Transverse colon (tissue), 4 donors: ENCODE measurements around the gene CAPN15. TPM values are rescaled to one million over a fixed set of nuclear protein-coding genes. Genes with fewer than 3 reads are reported as not detected.

Source experiments
- DNase-seq: peaks from one replicate; pipeline ENCODE4 v3.0.0-alpha.2; 2019
- H3K27ac ChIP-seq, 4 donors: fragments of 200-600 bp; sonication (generic); 2 replicates each; pipeline ENCODE4 v1.5.1; 2016 to 2018; ENCODE audit warnings: inconsistent platforms in 4 of 4
- H3K27me3 ChIP-seq: fragments of 200-600 bp; sonication (generic); 2 replicates; pipeline ENCODE4 v1.5.1; 2017; ENCODE audit warnings: inconsistent platforms
- H3K36me3 ChIP-seq, 4 donors: fragments of 200-600 bp; sonication (generic); 2 replicates each; pipeline ENCODE4 v1.5.1; 2017 to 2019; ENCODE audit warnings: inconsistent platforms in 4 of 4
- H3K4me1 ChIP-seq, 4 donors: fragments of 200-600 bp; sonication (generic); 2 replicates each; pipeline ENCODE4 v1.5.1; 2017 to 2020; ENCODE audit warnings: inconsistent platforms in 4 of 4
- H3K4me3 ChIP-seq, 4 donors: fragments of 200-600 bp; sonication (generic); 1 replicate in 1 of 4; 2 replicates in 3 of 4; pipeline versions ENCODE4 v1.5.1 to v1.6.1; 2017 to 2019; ENCODE audit warnings: inconsistent platforms in 4 of 4
- H3K9me3 ChIP-seq, 2 donors: fragments of 200-600 bp; sonication (generic); 2 replicates each; pipeline ENCODE4 v1.5.1; 2017 to 2019; ENCODE audit warnings: inconsistent platforms in 2 of 2
- CTCF ChIP-seq, 5 experiments: fragments of 200-600 bp in 3 of 5; fragments of 450-650 bp in 2 of 5; sonication (generic) in 3 of 5; IDR thresholded peaks; 1 replicate in 2 of 5; 2 replicates in 3 of 5; pipeline ENCODE4 v1.5.1; 2016 to 2017; ENCODE audit warnings: antibody characterized with exemption in 5 of 5, inconsistent platforms in 3 of 5, mild to moderate bottlenecking in 2 of 5, moderate library complexity in 1 of 5
- EP300 ChIP-seq: sonication (generic); formaldehyde crosslinking; IDR thresholded peaks from one replicate; pipeline ENCODE4 v1.6.1; 2017; ENCODE audit warnings: antibody characterized with exemption, low read depth
- POLR2A ChIP-seq: fragments of 450-650 bp; IDR thresholded peaks from one replicate; pipeline ENCODE4 v1.6.1; 2016; ENCODE audit warnings: antibody characterized with exemption, mild to moderate bottlenecking, moderate library complexity
- POLR2AphosphoS5 ChIP-seq, 3 donors: sonication (generic); formaldehyde crosslinking; IDR thresholded peaks; one replicate each; pipeline ENCODE4 v1.6.1; 2016; ENCODE audit warnings: antibody characterized with exemption in 3 of 3
- WGBS, 2 donors: methylation state at CpG; one replicate each; pipeline ENCODE4 v1.1.5; 2018; ENCODE audit warnings: low coverage in 1 of 2; 5-methylcytosine and 5-hydroxymethylcytosine counted together
- in situ Hi-C, 4 donors: fragments of 200-750 bp; cut with MboI; loops; one replicate each; pipeline versions ENCODE4 v1.15.0 to v1.15.1; 2017; ENCODE audit warnings: low sequenced_read_pairs in 3 of 4, low pct_ligation_motif_present in 1 of 4, low pct_unique_long_range_greater_than_20kb in 1 of 4
- intact Hi-C: fragments of 100-400 bp; cut with DNase I; formaldehyde crosslinking; loops from one replicate; pipeline ENCODE4 v1.15.1; 2023; ENCODE audit warnings: low total_unique reads
- small RNA-seq, 4 donors: library from RNA; depleted of rRNA; stranded (forward); fragments of <200 nt; gene quantifications; one replicate each; pipeline ENCODE3, GENCODE V24; 2016
- total RNA-seq, 4 donors: library from RNA; depleted of rRNA; stranded (reverse); fragments of >200 nt; gene quantifications; one replicate each; pipeline ENCODE4 v1.1.0, GENCODE V29; 2016

Gene CAPN15
- total RNA-seq, 4 donors from 2014 or later, result 108 to 388 (median 175) TPM

- WGBS, 2 donors, result 96% methylated on average over 40 of the region's 43 CpGs; no CpG with 5 or more reads in 1 of the 2 donors
- H3K4me1 ChIP-seq, result peaks cover 3 to 13% (median 9%) of the 10 kb centered on the region in 4 donors
- no peaks in the 10 kb centered on the region for H3K27me3 ChIP-seq
- DNase-seq, result peak; percentile 35
- TF ChIP-seq EP300 (no peak), POLR2A (no peak), CTCF (IDR thresholded peaks at IDR 0.05) (no peak), POLR2AphosphoS5 (IDR thresholded peaks at IDR 0.05) (no peak)
- H3K27ac ChIP-seq, result peak overlapping the region in 1 of 4 donors; percentile 44
- no peaks in the 10 kb centered on the region for H3K9me3 ChIP-seq
- intact Hi-C loops, result no loop called here
- in situ Hi-C loops, result no loop called here
- no peak overlapping the region for H3K4me3 ChIP-seq
- no peaks in the 10 kb centered on the region for H3K36me3 ChIP-seq
These were observed 71.6 kb downstream of the CAPN15 start for GRCh38 chr16:598823-599739.

- no peaks in the 10 kb centered on the region for H3K4me1 ChIP-seq
- in situ Hi-C loops (loop anchor here in 1 of 4 donors (25.0 kb wide), 1 partner anchor 88 kb away; no protein-coding TSS in a partner anchor), intact Hi-C loops (no loop called here)
- H3K27ac ChIP-seq, result no peak overlapping the region
- H3K9me3 ChIP-seq, result no peaks in the 10 kb centered on the region
- DNase-seq, result no peak
- no peaks in the 10 kb centered on the region for H3K36me3 ChIP-seq
- H3K27me3 ChIP-seq, result no peaks in the 10 kb centered on the region
- TF ChIP-seq POLR2A, result no peak
- no peak for TF ChIP-seq EP300
- TF ChIP-seq CTCF (IDR thresholded peaks at IDR 0.05), result no peak
- TF ChIP-seq POLR2AphosphoS5 (IDR thresholded peaks at IDR 0.05), result no peak
- WGBS, 2 donors, result 64 to 100% methylated on average over 3 to 7 of the region's 7 CpGs
- H3K4me3 ChIP-seq, result no peak overlapping the region
These were observed 73.3 kb downstream of the CAPN15 start for GRCh38 chr16:600781-601180.

- H3K4me1 ChIP-seq, result no peaks in the 10 kb centered on the region
- WGBS, 2 donors, result 82 to 86% methylated on average over 2 to 5 of the region's 5 CpGs
- no peaks in the 10 kb centered on the region for H3K36me3 ChIP-seq
- no peaks in the 10 kb centered on the region for H3K27me3 ChIP-seq
- H3K27ac ChIP-seq, result no peak overlapping the region
- in situ Hi-C loops, result loop anchor here in 1 of 4 donors (25.0 kb wide), 1 partner anchor 92 kb away; no protein-coding TSS in a partner anchor
- no peaks in the 10 kb centered on the region for H3K9me3 ChIP-seq
- H3K4me3 ChIP-seq, result no peak overlapping the region
- no peak for DNase-seq
- intact Hi-C loops, result no loop called here
- no peak for TF ChIP-seq POLR2AphosphoS5 (IDR thresholded peaks at IDR 0.05)
These were observed 76.4 kb downstream of the CAPN15 start for GRCh38 chr16:603933-604332.

Small RNA genes within 50 kb of the gene (small RNA-seq; reads per million reads assigned to genes)
- gene MIR3176 (0.12 to 2.1 (median 0.78) reads per million in 4 donors), gene MIR5587 (0 to 0.35 (median 0) reads per million in 4 donors), gene Z98883.1 (0 reads per million in 4 donors)

Other genes with a start within 250 kb of the CAPN15 start
- gene ARHGDIG, start 247.1 kb upstream of the CAPN15 start, total RNA-seq, result under 1 TPM in 1 of 4 donors, not detected in 3; 0.95 TPM
- gene PDIA2, start 244.5 kb upstream of the CAPN15 start, total RNA-seq, result 1 to 10 TPM in 1 of 4 donors, under 1 TPM in 2, not detected in 1; 0.55 to 2.6 (median 0.79) TPM
- 10 to 100 TPM; 41.4 to 73.7 (median 58.7) TPM for gene AXIN1, start 175.0 kb upstream of the CAPN15 start, total RNA-seq
- gene MRPL28, start 157.2 kb upstream of the CAPN15 start, total RNA-seq, result 10 to 100 TPM; 24.7 to 81.2 (median 53.0) TPM
- gene PGAP6, start 145.7 kb upstream of the CAPN15 start, total RNA-seq, result 100 to 1,000 TPM; 105 to 300 (median 179) TPM
- 10 to 100 TPM; 37.5 to 82.3 (median 58.1) TPM for gene NME4, start 130.5 kb upstream of the CAPN15 start, total RNA-seq
- 100 to 1,000 TPM in 2 of 4 donors, 10 to 100 TPM in 2; 65.7 to 148 (median 108) TPM for gene DECR2, start 125.8 kb upstream of the CAPN15 start, total RNA-seq
- 10 to 100 TPM; 21.6 to 56.5 (median 42.2) TPM for gene RAB11FIP3, start 102.1 kb upstream of the CAPN15 start, total RNA-seq
- not detected for gene PRR35, start 32.7 kb downstream of the CAPN15 start, total RNA-seq
- gene NHLRC4, start 39.3 kb downstream of the CAPN15 start, total RNA-seq, result under 1 TPM in 3 of 4 donors, not detected in 1; 0.55 to 0.75 (median 0.64) TPM
- 100 to 1,000 TPM in 1 of 4 donors, 10 to 100 TPM in 3; 37.4 to 115 (median 56.0) TPM for gene PIGQ, start 42.3 kb downstream of the CAPN15 start, total RNA-seq
- 100 to 1,000 TPM in 2 of 4 donors, 10 to 100 TPM in 2; 54.8 to 111 (median 83.5) TPM for gene RAB40C, start 62.4 kb downstream of the CAPN15 start, total RNA-seq
- 10 to 100 TPM in 1 of 4 donors, 1 to 10 TPM in 3; 2.3 to 13.1 (median 4.2) TPM for gene WFIKKN1, start 103.3 kb downstream of the CAPN15 start, total RNA-seq
- gene METTL26, start 108.6 kb downstream of the CAPN15 start, total RNA-seq, result 10 to 100 TPM; 32.6 to 91.8 (median 86.7) TPM
- 100 to 1,000 TPM; 158 to 267 (median 211) TPM for gene MCRIP2, start 114.1 kb downstream of the CAPN15 start, total RNA-seq
- 100 to 1,000 TPM in 2 of 4 donors, 10 to 100 TPM in 2; 23.0 to 166 (median 90.2) TPM for gene WDR90, start 121.7 kb downstream of the CAPN15 start, total RNA-seq
- gene RHOT2, start 140.4 kb downstream of the CAPN15 start, total RNA-seq, result 100 to 1,000 TPM; 133 to 386 (median 259) TPM
- 10 to 100 TPM in 2 of 4 donors, 1 to 10 TPM in 2; 1.8 to 39.3 (median 8.1) TPM for gene RHBDL1, start 148.0 kb downstream of the CAPN15 start, total RNA-seq
- gene STUB1, start 152.7 kb downstream of the CAPN15 start, total RNA-seq, result 100 to 1,000 TPM in 3 of 4 donors, 10 to 100 TPM in 1; 51.9 to 190 (median 134) TPM
- 100 to 1,000 TPM in 1 of 4 donors, 10 to 100 TPM in 3; 40.0 to 261 (median 58.6) TPM for gene JMJD8, start 156.6 kb downstream of the CAPN15 start, total RNA-seq
- gene WDR24, start 162.7 kb downstream of the CAPN15 start, total RNA-seq, result 10 to 100 TPM in 2 of 4 donors, 1 to 10 TPM in 2; 3.4 to 15.3 (median 10.0) TPM
- 1 to 10 TPM in 2 of 4 donors, under 1 TPM in 1, not detected in 1; 0.60 to 3.5 (median 1.6) TPM for gene FBXL16, start 178.1 kb downstream of the CAPN15 start, total RNA-seq
- gene METRN, start 187.4 kb downstream of the CAPN15 start, total RNA-seq, result 10 to 100 TPM in 3 of 4 donors, 1 to 10 TPM in 1; 4.9 to 47.2 (median 35.2) TPM
- 10 to 100 TPM; 19.7 to 53.0 (median 38.2) TPM for gene ANTKMT, start 193.4 kb downstream of the CAPN15 start, total RNA-seq
- gene CCDC78, start 198.7 kb downstream of the CAPN15 start, total RNA-seq, result 10 to 100 TPM in 1 of 4 donors, 1 to 10 TPM in 1, under 1 TPM in 2; 0.40 to 24.3 (median 0.98) TPM
- gene HAGHL, start 199.4 kb downstream of the CAPN15 start, total RNA-seq, result 10 to 100 TPM in 1 of 4 donors, 1 to 10 TPM in 3; 1.2 to 12.3 (median 5.5) TPM
- 100 to 1,000 TPM in 2 of 4 donors, 10 to 100 TPM in 2; 59.1 to 346 (median 102) TPM for gene CIAO3, start 213.3 kb downstream of the CAPN15 start, total RNA-seq
- gene MSLN, start 233.0 kb downstream of the CAPN15 start, total RNA-seq, result 10 to 100 TPM in 2 of 4 donors, 1 to 10 TPM in 1, not detected in 1; 4.9 to 21.2 (median 10.3) TPM